Uterus (tissue), 4 donors: ENCODE measurements around the gene TBC1D1. TPM values are rescaled to one million over a fixed set of nuclear protein-coding genes. Genes with fewer than 3 reads are reported as not detected.

ENCODE experiments used
- DNase-seq, 2 donors: peaks; one replicate each; pipeline ENCODE4 v3.0.0-alpha.2; 2019 to 2020
- H3K27ac ChIP-seq, 2 donors: fragments of 200-600 bp; sonication (generic); 1 replicate in 1 of 2; 2 replicates in 1 of 2; pipeline ENCODE4 v1.5.1; 2016 to 2018
- H3K27me3 ChIP-seq, 2 donors: fragments of 200-600 bp; sonication (generic); one replicate each; pipeline ENCODE4 v1.5.1; 2018 to 2019; ENCODE audit warnings: control low read depth in 1 of 2
- H3K36me3 ChIP-seq, 2 donors: fragments of 200-600 bp; sonication (generic); one replicate each; pipeline ENCODE4 v1.5.1; 2019; ENCODE audit warnings: control low read depth in 1 of 2
- H3K4me1 ChIP-seq, 2 donors: fragments of 200-600 bp; sonication (generic); one replicate each; pipeline ENCODE4 v1.5.1; 2018 to 2019; ENCODE audit warnings: control low read depth in 1 of 2
- H3K4me3 ChIP-seq, 2 donors: fragments of 200-600 bp; sonication (generic); 1 replicate in 1 of 2; 2 replicates in 1 of 2; pipeline ENCODE4 v1.5.1; 2018 to 2019; ENCODE audit warnings: mild to moderate bottlenecking in 1 of 2
- H3K9me3 ChIP-seq, 2 donors: fragments of 200-600 bp; sonication (generic); one replicate each; pipeline ENCODE4 v1.5.1; 2019; ENCODE audit warnings: control low read depth in 1 of 2
- POLR2A ChIP-seq, 2 donors: fragments of 450-650 bp; IDR thresholded peaks; one replicate each; pipeline ENCODE4 v1.6.1; 2016; ENCODE audit warnings: antibody characterized with exemption in 2 of 2, mild to moderate bottlenecking in 1 of 2, moderate library complexity in 1 of 2
- intact Hi-C: fragments of 100-400 bp; cut with DNase I; formaldehyde crosslinking; loops from one replicate; pipeline ENCODE4 v1.15.1; 2023; ENCODE audit warnings: low total_unique reads
- total RNA-seq, 4 donors: library from RNA; depleted of rRNA in 3 of 4; stranded (reverse); fragments of >200 nt in 3 of 4; gene quantifications; one replicate each; pipeline versions ENCODE4 v1.1.0 to v1.2.4, GENCODE V29; 2014 to 2023
- TF ChIP-seq, protein P1 (sequence below), 4 experiments: fragments of 200-600 bp in 2 of 4; fragments of 450-650 bp in 2 of 4; sonication (generic) in 2 of 4; IDR thresholded peaks; one replicate each; pipeline ENCODE4 v1.5.1; 2016 to 2019; ENCODE audit warnings: antibody characterized with exemption in 4 of 4, mild to moderate bottlenecking in 2 of 4, moderate library complexity in 1 of 4
- donor health status: DM: yes; HTN: yes; CAD: no.

Gene TBC1D1
- total RNA-seq, 4 donors from 2014 or later = 172 to 402 (median 236) TPM

DNA sequence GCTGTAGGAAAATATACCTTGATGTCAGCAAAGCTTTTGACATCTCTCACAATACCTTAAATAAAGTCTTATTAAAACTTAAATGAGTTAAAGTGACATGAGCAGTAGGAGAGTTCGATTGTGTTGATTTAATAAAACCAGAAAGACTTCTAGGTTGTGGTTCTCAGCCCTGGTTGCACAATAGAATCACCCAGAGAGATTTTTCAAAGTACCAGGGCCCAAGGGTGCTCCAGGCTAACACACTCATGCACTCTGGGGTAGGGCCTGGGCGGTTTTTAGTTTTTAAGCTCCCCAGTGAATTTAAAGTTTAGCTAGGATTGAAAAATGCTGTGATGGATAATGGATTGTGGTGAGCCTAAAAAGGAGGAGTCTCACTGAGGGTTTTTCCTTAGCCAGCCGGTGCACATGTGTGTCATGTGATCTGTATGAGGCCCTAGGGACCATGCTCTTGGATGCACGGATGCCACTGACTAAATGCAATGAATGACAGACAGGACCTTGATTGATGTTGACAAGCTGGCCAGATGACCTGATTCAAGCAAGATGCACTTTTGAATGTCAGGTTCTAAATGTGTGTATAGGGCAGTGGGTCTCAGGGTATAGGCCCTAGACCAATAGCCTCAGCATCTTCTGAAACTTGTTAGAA lies 254.3 kb downstream of the TBC1D1 start:
- peaks cover 6 to 15% of the 10 kb centered on the region in 2 donors for H3K4me1 ChIP-seq
- peak overlapping the region; percentile 71 to 84 for H3K27ac ChIP-seq
- intact Hi-C loops = no loop called here
- H3K4me3 ChIP-seq = no peak overlapping the region
- DNase-seq = no peak
- H3K27me3 ChIP-seq = no peaks in the 10 kb centered on the region
- TF ChIP-seq POLR2A (IDR thresholded peaks at IDR 0.05) = no peak
- TF ChIP-seq, protein P1, sequence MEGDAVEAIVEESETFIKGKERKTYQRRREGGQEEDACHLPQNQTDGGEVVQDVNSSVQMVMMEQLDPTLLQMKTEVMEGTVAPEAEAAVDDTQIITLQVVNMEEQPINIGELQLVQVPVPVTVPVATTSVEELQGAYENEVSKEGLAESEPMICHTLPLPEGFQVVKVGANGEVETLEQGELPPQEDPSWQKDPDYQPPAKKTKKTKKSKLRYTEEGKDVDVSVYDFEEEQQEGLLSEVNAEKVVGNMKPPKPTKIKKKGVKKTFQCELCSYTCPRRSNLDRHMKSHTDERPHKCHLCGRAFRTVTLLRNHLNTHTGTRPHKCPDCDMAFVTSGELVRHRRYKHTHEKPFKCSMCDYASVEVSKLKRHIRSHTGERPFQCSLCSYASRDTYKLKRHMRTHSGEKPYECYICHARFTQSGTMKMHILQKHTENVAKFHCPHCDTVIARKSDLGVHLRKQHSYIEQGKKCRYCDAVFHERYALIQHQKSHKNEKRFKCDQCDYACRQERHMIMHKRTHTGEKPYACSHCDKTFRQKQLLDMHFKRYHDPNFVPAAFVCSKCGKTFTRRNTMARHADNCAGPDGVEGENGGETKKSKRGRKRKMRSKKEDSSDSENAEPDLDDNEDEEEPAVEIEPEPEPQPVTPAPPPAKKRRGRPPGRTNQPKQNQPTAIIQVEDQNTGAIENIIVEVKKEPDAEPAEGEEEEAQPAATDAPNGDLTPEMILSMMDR (IDR thresholded peaks at IDR 0.05) = no peak
- H3K9me3 ChIP-seq = no peaks in the 10 kb centered on the region
- no peaks in the 10 kb centered on the region for H3K36me3 ChIP-seq

DNA sequence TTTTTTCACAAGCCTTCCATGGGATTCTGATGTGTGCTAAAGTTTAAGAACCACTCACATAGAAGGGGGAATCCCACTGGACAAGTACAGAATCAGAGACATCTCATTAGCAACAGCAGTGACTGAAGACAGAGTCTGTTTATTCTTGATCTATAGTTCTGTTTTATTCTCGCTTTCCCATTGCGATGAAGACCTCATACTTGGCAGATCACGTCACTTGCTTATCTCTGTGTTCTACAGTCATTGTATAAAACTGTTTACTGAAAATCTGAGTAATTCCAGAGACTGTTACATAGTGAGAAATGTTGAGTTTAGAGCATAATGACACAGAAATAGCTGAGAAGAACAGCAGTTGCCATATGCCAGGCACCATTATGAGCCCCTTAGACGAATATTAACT lies 254.9 kb downstream of the TBC1D1 start:
- no peak overlapping the region for H3K4me3 ChIP-seq
- H3K36me3 ChIP-seq = no peaks in the 10 kb centered on the region
- H3K27me3 ChIP-seq = no peaks in the 10 kb centered on the region
- H3K27ac ChIP-seq = peak overlapping the region; percentile 71 to 84
- TF ChIP-seq, protein P1 (IDR thresholded peaks at IDR 0.05) = no peak
- no peak for TF ChIP-seq POLR2A (IDR thresholded peaks at IDR 0.05)
- peaks cover 6 to 15% of the 10 kb centered on the region in 2 donors for H3K4me1 ChIP-seq
- DNase-seq = no peak
- H3K9me3 ChIP-seq = no peaks in the 10 kb centered on the region
- intact Hi-C loops = no loop called here

DNA sequence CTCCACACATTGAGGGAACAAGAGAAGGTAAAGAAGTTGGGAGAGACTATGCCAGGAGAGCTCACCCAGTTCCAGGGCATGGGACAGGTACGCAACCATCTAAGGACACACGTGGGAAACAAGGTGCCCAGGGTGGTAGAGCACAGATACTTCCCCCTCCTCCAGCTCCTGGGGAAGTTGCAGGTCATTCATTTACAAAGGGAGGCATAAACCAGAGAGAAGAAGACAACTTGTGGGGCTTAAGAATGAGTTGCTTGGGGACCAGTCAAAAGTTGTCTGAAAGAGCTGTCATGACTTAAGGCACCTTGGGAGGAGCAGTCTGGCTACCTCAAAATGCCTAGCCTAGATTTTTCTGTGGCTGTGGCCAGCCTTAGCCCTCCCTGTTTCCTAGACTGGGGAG lies 255.5 kb downstream of the TBC1D1 start:
- Histone ChIP-seq H3K4me3 (no peak overlapping the region), H3K9me3 (no peaks in the 10 kb centered on the region), H3K27me3 (no peaks in the 10 kb centered on the region), H3K36me3 (no peaks in the 10 kb centered on the region), H3K27ac (peak overlapping the region; percentile 71 to 84), H3K4me1 (peaks cover 6 to 15% of the 10 kb centered on the region in 2 donors)
- intact Hi-C loops = no loop called here
- TF ChIP-seq POLR2A (IDR thresholded peaks at IDR 0.05) = no peak
- TF ChIP-seq, protein P1 (IDR thresholded peaks at IDR 0.05) = no peak
- no peak for DNase-seq

DNA sequence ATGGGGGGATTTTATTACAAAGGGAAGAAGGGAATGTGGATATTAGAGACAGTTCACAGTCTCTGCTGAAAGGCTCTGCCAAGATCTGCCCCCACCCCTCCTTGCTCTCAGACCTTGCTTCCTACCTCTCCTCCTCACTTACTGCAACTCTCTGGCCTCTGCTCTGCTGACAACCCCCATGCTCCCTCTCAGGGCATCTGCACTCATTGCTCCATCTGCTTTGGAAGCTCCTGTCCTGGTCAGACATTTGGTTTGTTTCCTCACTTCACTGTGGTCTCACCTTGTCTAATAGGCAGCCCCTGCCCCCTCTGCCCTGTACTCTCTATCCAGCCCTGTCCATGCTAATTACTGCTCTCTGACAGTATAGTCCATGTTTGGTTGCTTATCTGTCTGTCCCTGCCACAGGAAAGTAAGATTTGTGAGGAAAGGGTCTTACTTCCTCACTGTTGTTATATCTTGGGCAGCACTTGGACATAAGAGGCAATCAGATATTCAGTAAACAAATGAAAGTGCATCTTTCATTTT lies 258.6 kb downstream of the TBC1D1 start:
- no peak for TF ChIP-seq POLR2A (IDR thresholded peaks at IDR 0.05)
- TF ChIP-seq, protein P1 (IDR thresholded peaks at IDR 0.05) = no peak
- H3K27me3 ChIP-seq = no peaks in the 10 kb centered on the region
- no peaks in the 10 kb centered on the region for H3K36me3 ChIP-seq
- H3K27ac ChIP-seq = peak overlapping the region in 1 of 2 donors; percentile 64
- H3K4me3 ChIP-seq = no peak overlapping the region
- DNase-seq = no peak
- intact Hi-C loops = no loop called here
- no peaks in the 10 kb centered on the region for H3K9me3 ChIP-seq
- peaks cover 6 to 11% of the 10 kb centered on the region in 2 donors for H3K4me1 ChIP-seq

DNA sequence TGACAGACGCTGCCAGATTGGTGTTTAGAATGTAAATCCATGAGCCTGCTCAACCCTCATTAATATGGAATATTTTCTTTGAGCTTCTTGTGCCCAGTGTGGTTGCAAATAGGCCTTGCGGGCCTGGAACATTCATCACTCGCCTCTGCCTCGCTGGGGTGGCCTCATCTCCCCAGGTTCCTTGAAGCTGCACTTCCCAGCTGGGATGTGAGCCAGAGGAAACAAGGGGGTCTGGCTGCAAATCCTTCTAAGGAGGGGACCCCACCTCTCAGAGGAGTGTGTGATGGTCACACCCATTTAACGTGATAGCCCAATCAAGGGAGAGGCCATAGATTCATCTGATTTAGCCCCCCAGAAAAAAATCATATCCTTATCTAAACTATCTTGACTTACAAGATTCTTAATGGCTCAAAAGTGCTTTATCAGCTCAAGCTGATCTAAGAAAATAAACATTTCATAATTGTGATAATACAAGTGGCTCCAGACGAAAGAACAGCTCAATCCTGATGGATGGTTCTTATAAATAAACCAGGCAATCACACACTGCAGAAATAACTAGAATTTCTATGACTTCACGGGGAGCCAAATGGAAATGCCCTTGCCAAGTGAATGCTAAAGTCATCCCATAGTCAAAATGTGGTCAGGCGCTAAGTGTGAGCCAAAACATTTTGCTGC lies 259.2 kb downstream of the TBC1D1 start:
- Histone ChIP-seq H3K27me3 (no peaks in the 10 kb centered on the region), H3K4me1 (peaks cover 5 to 10% of the 10 kb centered on the region in 2 donors), H3K9me3 (no peaks in the 10 kb centered on the region), H3K36me3 (no peaks in the 10 kb centered on the region), H3K4me3 (no peak overlapping the region), H3K27ac (peak overlapping the region in 1 of 2 donors; percentile 64)
- no peak for TF ChIP-seq POLR2A (IDR thresholded peaks at IDR 0.05)
- TF ChIP-seq, protein P1 (IDR thresholded peaks at IDR 0.05) = no peak
- no peak for DNase-seq
- intact Hi-C loops = no loop called here
